ENCODE data around the gene EFCAB11.
"Not testable (repeated sequence)": the region's sequence is repeated elsewhere in the genome, so short reads cannot be mapped to it uniquely, and the experiment has no call there.

EFCAB11 gene

DNA sequence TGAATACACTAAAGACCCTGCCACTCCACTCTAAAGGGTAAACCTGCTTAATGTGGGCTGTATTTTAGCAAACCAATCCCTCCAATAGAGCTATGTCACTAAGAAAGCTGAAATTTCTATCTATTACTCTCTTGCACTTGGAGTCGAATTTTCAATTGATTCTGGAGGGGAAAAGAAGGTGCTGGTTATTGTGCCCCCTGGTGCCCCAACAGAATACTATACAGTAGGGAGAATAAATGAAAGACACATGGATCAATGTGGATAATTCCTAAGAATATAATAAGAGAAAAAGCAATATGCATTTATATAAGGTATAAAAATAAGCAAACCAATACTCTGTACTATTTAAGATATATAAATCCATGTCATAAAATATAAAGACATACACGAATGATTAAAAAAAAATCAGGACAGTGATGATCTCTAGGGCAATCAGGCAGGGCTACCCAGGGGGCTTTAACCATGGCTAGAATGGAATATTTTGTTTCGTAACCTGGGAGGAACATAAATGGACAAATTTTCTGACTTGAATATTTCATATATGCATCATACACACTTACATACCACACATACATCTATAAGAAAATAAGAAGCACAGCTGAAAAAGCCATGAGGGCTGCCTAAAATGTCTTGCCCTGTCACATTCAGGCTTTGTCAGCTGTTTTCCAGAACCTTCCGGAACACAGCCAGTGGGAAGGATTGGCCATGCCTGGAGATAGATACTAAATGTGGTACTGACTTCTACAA lies 54.4 kb downstream of the EFCAB11 start:
- TF ChIP-seq, protein P1, sequence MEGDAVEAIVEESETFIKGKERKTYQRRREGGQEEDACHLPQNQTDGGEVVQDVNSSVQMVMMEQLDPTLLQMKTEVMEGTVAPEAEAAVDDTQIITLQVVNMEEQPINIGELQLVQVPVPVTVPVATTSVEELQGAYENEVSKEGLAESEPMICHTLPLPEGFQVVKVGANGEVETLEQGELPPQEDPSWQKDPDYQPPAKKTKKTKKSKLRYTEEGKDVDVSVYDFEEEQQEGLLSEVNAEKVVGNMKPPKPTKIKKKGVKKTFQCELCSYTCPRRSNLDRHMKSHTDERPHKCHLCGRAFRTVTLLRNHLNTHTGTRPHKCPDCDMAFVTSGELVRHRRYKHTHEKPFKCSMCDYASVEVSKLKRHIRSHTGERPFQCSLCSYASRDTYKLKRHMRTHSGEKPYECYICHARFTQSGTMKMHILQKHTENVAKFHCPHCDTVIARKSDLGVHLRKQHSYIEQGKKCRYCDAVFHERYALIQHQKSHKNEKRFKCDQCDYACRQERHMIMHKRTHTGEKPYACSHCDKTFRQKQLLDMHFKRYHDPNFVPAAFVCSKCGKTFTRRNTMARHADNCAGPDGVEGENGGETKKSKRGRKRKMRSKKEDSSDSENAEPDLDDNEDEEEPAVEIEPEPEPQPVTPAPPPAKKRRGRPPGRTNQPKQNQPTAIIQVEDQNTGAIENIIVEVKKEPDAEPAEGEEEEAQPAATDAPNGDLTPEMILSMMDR (IDR thresholded peaks at IDR 0.05; ENCODE audit: control insufficient read depth, extremely low read depth, insufficient read depth): peak; percentile 38
- H3K4me3 ChIP-seq (ENCODE audit: low read depth, low read length): no peak overlapping the region
- no peak for DNase-seq (ENCODE audit: low read depth)

DNA sequence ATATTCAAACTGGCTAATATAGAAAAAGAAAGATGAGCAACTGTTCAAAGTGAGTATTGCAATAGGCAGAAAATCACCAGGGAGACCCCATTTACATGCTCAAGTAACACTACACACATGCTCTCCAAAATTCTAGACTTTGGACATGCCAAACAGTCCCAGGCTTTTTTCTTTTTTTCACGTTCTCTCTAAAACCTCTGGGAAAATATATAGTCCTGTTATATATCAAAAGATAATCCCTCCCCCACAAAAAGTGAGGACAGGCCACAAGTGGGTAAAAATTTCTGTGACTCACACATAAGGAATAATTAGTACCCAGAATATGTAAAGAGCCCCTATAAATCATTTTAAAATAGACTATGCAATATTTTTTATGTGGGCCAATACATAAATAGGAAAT lies 55.2 kb downstream of the EFCAB11 start:
- TF ChIP-seq, protein P1 (IDR thresholded peaks at IDR 0.05; ENCODE audit: control insufficient read depth, extremely low read depth, insufficient read depth): no peak
- DNase-seq (ENCODE audit: low read depth): no peak

DNA sequence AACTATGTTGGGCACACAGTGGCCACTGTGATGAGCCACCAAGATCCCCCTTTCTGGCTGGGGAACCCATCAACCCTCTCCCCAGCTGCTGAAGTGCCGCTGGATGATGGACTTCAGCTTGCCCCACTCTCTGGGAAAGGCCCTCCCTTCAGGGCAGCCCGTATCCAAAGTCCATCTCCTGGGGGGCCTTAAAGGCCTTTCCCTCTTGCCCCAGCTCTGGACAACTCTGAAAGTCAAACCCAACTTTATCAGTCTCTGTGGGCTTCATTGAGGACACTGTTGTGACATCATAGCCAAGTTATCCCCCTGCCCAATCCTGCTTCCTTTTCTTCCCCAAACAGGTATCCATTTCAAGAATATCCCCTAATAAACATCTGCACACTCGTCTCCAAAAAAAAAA lies 61.1 kb downstream of the EFCAB11 start:
- DNase-seq (ENCODE audit: low read depth); H3K4me3 ChIP-seq (ENCODE audit: low read depth, low read length): not testable (repeated sequence)

More for the DNA sequence above, 55.2 kb downstream of the EFCAB11 start:
- no peak overlapping the region for H3K4me3 ChIP-seq (ENCODE audit: low read depth, low read length)

DNA sequence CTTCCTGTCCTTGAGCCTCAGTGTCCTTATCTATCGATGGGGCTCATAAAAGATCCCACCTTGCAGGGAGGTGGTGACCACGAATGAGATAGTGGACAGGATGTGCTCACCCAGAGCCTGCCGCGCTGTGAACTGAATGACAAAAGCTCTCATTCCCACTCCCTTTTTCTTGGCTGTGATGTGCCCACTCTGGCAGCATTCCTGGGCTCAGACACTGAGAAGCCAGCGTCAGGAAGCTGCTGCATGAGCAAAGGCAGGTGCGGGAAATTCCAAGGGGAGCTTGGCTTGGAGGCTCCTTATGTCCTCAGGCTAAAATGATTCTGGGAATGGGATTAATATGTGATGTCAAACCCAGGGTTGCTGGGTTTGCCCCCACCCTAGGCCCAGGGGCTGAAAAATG lies 61.6 kb downstream of the EFCAB11 start:
- TF ChIP-seq, protein P1 (IDR thresholded peaks at IDR 0.05; ENCODE audit: control insufficient read depth, extremely low read depth, insufficient read depth): no peak
- no peak overlapping the region for H3K4me3 ChIP-seq (ENCODE audit: low read depth, low read length)
- no peak for DNase-seq (ENCODE audit: low read depth)

DNA sequence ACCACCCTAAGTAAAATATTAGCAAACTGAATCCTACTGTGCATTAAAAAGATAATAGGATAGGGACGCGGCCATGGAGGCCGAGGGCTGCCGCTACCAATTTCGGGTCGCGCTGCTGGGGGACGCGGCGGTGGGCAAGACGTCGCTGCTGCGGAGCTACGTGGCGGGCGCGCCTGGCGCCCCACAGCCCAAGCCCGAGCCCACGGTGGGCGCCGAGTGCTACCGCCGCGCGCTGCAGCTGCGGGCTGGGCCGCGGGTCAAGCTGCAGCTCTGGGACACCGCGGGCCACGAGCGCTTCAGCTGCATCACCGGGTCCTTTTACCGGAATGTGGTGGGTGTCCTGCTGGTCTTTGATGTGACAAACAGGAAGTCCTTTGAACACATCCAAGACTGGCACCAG lies 62.8 kb downstream of the EFCAB11 start:
- not testable (repeated sequence) for DNase-seq (ENCODE audit: low read depth); H3K4me3 ChIP-seq (ENCODE audit: low read depth, low read length)

DNA sequence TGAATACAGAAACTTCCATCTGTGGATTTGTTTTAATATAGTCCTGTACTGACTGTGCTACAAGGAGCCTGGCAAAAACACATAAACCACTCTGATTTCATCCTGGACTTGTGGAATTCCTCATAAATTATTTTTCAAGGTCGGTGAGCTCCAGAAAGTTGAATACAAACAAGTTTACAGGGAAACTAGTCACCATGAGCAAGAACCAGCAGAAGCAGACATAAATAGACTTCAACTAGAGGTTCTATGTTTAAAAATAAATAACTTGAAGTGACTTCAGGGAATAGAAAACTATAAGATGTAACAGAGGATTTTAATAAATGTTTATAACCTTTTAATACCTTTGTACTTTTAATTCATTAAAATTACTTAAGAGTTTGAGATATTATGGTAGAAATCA lies 63.5 kb downstream of the EFCAB11 start:
- H3K4me3 ChIP-seq (ENCODE audit: low read depth, low read length): no peak overlapping the region
- TF ChIP-seq, protein P1 (IDR thresholded peaks at IDR 0.05; ENCODE audit: control insufficient read depth, extremely low read depth, insufficient read depth): no peak
- no peak for DNase-seq (ENCODE audit: low read depth)

DNA sequence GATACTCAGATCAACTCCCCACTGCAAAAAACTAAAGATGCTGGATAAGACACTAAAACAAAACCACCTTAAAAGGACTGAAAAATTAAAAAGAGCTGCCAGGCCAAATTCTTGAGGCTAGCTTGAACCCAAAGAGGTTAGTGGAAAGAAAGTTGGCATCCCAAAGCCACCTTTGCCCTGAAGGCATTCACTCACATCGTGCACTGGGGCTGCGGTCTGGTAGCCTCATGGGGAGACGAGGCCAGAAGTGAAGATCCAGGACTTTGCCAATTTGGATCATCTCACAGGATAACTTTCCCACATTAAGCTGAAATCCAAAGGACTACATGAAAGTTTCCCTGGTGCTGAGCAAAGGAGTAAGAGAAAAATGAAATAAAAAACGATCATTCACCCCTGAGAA lies 63.9 kb downstream of the EFCAB11 start:
- DNase-seq (ENCODE audit: low read depth): no peak
- no peak overlapping the region for H3K4me3 ChIP-seq (ENCODE audit: low read depth, low read length)
- TF ChIP-seq, protein P1 (IDR thresholded peaks at IDR 0.05; ENCODE audit: control insufficient read depth, extremely low read depth, insufficient read depth): no peak

DNA sequence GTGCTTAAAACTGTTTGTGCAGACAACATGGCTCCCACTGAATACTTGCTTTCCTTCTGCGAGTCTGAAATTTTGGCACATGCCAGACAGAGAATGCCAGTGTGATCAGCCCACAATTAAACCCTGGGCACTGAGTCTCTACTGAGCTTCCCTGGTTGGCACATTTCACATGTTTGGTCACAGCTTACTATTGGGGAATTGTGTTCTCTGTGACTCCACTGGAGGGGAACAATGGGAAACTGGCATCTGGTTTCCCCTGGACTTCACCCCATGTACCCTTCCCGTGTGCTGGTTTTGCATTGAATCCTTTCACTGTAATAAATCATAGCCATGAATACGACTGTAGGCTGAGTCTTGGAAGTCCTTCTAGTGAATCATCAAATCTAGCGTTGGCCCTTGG lies 64.9 kb downstream of the EFCAB11 start:
- TF ChIP-seq, protein P1 (IDR thresholded peaks at IDR 0.05; ENCODE audit: control insufficient read depth, extremely low read depth, insufficient read depth): no peak
- no peak for DNase-seq (ENCODE audit: low read depth)
- H3K4me3 ChIP-seq (ENCODE audit: low read depth, low read length): no peak overlapping the region
